Amniotic epithelial cell (primary cell): ENCODE measurements around the gene ENAH.

ENCODE experiments used
- DNase-seq: peaks from one replicate; pipeline ENCODE4 v3.0.0-alpha.2; 2010; ENCODE audit warnings: low read depth

ENAH gene

DNA sequence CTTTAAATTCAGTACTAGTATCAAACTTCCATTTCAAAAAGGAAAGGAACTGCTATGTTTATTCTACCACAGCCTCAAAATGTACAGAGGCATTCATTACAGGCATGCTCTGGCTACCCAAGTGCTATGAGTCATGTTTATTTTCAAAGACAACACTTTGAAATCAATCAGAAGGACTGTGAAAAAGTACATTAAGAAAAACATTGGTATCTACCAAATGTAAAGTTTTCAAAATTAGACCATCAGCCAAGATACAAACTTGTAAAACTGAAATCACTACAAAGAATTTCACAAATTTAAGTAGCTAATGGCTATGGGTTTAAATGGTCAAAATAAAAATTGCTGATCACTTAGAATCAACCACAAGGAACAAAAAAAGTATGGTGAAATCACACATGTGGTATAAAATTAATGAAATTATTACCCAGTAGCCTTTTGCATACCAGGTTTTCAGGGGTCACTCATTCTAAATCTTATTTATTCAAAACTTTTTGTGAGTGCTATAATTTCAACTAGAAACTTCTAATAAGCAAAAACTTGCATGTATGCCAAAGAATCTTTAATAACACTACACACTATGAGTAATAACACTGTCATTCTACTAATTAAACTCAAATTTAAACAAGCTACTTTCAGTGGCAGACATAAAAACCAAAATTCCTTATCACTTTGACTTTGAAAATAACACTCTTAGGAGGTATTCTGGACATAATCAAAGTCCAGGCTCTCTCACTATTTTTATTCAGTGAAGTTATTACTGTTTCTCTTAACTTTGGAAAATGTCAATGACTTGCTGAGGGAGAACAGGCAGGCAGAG lies 49.2 kb downstream of the ENAH start:
- DNase-seq, result peak; percentile 71

DNA sequence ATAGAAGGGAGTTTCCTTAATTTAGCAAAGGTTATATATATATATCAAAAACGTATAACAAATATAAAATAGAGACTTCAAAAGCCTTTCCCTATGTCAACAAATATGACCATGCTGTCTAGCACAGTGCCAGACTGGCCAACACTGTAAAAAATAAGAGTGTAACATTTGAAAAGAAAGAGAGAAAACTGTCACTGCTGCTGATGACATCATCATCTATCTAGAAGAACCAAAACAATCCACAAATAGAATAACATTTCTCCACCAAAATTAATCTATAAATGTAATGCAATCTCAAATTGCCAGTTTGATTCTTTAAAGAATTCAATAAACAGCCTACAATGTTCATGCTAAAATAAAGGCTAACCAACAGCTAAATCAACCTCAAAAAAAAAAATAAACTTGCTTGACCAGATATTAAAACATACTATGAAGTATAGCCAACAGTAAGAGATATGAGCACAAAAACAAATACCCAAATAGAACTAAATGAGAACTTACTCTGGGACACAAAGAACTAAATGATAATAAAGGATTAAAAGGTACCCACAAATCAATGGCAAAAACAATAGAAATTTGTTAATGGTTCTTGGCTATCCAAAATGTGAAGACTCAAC lies 50.2 kb downstream of the ENAH start:
- no peak for DNase-seq

DNA sequence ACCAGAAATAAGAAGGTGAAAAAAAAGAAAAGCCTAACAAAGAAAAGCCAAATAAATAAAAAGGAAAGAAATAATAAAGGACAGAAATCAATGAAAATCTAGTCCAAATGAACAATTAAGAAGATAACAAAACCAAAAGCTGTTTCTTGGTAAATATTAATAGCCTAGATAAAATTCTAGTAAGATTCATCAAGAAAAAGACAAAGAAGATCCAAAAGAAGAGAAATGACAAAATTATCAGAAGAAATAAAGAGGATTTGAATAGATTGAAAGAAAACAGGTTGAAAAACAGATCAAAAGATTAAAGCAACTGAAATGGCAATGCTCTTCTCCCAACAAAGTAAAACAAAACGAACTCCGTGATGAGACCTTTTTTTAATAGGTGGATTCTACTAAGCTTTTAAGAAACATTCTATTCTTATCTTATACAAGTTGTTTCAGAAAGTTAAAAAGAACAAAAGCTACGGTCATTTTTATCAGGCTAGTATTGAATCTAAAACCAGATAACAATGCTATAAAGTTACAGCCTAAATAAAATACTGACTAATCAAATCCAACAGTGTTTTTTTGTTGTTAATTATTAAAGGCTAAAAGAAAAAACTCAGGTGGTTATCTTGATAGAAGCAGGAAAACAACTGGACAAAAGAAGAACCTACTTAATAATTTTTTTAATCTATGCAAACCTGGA lies 50.9 kb downstream of the ENAH start:
- no peak for DNase-seq

DNA sequence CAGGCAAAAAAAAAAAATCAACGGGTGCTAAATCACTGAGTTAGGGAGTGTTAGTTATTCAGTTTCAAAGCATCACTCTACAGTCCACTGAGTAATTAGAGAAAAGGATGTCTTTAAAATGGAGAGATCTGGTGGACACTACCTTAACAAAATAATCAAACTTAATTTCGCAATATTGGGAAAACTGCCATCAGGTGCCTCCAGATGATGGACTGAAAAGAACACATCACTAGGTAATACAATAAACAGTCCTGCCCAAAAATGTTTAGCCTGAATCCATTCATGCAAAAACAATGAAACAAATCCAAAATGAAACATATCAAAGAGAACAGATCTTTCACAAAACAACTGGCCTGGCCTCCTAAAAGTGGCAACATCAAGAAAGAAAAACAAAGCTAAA lies 54.1 kb downstream of the ENAH start:
- DNase-seq, result no peak

DNA sequence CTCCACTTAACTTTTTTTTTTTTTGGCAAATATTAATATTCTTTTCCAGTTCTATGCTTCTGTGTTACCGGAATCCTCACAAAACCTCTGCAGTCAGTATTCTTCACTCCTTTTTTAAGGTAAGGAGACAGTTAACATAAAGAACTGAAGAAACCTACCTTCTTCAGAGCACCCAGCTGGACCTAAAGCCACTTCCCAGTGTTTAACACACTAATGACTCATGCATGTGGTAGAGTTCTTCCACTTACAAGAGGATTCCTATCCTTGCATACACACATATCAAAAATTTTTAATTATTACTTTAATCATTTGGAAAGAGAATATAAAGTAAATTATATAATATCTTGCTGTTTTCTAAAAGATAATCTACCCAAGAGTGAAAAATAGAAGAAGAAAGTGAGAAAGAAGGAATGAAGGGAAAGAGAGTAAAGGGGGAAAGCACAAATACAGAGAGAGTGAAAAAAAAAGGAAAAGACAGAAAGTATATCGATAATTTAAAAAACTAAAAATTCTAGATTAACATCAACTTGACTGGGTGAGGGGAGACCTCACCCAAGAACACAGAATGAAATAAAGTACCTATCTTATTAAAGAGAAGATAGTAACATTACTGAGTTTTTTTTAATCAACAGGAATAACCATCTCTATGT lies 54.9 kb downstream of the ENAH start:
- DNase-seq, result peak; percentile 61

DNA sequence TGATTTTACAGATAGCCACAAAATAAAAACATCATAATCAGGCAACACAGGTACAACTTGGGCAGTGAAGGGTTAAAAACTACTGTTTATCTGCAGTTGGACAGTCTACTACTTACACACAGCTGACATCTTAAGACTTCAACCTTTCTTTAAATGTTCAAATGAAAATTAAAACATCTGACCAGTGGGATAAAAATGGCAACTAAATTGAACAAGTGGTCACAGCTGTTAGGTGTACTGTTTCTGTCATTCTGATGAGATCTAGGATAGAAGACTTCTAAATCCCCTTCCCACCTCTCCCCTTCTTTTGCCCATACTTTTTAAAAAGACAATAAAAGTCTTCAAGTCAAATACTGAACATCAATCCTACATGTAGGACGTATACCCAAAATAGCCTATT lies 56.2 kb downstream of the ENAH start:
- DNase-seq, result no peak

DNA sequence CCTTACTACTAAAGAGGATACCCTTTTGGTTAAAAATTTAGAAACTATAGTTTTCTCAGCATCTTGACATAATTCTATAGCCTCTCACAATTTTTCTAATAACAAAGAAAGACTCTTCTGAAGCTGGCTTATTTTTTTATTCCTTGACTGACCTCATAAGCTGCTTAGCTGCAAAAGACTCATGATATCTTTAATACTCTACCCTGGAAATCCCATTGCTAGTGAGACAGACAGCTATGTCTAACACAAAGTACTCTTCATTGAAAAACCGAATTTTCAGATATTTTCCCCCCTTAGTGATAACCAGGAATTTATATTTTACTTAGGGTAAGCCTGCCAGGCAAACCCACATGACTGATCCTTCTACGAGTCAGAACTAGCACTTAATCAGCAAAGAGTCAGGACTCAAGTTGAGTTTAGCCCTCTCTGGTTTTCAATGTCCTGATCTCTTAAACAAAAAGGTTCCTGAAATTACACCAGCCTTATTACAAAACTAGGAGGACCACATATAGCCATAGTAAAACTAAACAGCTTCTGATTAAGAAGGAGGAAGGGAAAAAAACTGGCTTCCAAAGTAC lies 56.9 kb downstream of the ENAH start:
- no peak for DNase-seq

DNA sequence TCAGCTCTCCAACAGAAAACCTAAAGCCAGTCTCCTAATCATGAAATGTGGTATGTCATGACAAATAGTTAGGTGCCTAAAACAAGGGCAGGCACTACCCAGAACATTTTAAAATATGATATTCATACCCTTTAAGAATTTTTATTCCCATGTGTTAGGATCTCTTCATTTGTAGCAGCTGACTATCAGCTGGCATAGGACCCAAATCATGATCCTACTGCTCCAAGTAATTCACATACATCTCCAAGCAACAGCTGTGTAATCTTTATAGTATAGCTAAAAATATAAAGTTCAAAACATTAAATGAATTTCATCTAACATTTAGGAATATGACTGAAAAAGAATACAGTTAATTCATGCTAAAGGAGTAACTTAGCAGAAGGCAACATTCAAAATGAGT lies 57.5 kb downstream of the ENAH start:
- no peak for DNase-seq

DNA sequence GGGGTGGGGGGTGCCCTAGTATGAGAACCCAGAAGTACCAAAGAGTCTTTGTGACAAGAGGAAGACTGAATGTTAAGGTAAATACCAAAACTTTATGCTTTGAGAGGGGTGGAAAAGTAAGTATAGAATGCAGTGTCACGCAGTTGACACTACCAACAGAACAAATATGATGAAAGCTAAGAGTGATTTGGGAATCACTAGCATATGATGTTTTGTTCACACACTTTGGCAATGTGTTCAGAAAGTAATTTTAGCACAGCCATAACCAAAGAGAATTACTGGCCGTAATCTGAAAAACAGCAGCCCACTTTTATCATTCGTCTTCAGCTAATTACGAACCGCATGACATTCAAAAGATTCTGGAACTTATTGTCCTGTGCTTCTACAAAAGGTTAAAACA lies 59.5 kb downstream of the ENAH start:
- DNase-seq, result no peak

DNA sequence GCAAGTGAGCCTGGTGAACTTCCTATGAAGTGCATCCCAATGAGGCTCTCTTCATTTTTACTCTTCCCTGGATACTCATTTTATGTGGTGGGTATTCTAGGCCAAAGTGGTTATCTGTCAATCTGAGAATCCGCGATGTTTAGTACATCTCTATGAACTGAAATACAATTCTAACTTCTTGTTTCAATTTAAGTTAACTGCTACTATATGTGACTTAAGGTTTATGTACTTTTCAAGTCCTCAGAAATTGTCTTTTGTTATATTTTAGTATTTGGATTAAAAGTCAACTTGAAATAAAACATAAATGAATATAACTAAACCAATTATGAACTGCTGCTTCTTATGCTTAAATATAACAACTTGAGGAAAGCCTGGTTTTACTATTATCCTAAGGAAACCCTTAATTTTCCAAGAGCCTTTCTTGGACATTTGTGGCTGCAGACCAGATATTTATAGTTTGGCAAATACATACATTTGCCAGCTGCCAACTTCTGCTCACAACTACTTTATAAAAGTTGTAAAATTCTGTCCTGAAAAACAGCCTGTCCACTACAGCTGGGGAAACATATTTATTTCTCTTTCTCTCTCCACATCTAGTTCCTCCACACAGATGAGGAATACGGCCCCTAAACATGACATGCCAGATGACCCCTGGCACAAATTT lies 60.4 kb downstream of the ENAH start:
- DNase-seq, result no peak

DNA sequence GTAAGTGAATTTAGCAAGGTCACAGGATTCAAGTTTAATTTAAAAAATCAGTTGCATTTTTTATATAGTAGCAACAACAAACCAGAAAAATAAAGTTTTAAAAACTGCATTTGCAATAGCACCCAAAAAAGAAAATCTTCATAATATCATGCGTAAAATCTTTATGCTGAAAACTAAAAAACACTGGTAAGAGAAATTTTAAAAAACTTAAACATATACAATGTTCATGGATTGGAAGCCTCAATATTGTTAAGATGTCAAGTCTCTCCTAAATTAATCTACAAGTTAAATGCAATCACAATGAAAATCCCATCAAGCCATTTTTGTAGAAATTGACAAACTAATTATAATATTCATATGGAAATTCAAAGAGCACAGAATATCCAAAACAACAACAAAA lies 65.6 kb downstream of the ENAH start:
- no peak for DNase-seq

DNA sequence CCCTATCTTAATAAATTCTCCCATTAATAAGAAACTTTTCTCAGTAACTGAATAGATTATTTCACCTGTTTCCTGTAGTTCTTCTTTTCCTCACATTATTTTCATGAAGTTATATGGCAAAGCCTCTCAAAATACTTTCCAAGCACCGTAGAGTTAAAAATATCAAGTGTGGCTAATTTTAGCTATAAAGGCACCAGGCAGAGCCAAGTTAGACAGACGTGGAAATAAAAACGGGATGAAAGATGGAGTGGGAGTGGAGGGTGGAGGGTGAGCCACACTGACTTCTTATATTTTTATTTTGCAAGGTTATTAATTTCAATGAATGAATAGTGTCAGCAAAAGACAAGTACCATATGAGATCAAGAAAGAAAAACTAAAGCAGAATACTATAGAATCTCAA lies 71.7 kb downstream of the ENAH start:
- DNase-seq, result no peak

DNA sequence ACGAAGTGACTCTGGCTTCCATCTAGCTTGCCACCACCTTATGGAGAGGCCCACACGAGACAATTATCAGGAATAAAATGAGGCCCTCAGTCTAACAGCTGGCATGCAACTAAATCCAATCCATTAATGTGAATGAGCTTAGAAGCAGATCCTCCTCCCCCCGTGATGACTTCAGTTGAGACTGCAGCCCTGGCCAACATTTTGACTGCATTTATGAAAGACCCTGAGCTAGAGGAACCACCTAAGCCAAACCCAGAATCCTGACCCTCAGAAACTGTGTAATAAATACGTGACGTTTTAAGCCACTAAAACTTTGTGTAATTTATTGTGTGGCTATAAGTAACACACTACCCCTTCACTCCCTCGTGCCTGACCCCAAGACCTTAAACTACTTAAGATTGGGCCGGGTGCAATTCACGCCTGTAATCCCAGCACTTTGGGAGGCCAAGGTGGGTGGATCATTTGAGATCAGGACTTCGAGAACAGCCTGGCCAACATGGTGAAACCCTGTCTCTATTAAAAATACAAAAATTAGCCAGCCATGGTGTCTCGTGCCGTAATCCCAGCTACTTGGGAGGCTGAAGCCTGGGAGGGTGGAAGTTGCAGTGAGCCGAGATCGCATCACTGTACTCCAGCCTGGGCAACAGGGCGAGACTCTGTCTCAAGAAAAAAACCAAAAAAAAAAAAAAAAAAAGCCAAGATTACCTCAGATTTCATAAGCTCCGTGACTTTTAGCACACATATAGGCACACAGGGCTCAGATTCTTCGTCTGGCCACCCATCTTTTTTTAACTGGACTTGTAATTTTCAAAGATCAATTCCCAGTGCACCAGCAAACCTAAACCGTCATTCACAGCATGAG lies 72.5 kb downstream of the ENAH start:
- DNase-seq, result no peak

DNA sequence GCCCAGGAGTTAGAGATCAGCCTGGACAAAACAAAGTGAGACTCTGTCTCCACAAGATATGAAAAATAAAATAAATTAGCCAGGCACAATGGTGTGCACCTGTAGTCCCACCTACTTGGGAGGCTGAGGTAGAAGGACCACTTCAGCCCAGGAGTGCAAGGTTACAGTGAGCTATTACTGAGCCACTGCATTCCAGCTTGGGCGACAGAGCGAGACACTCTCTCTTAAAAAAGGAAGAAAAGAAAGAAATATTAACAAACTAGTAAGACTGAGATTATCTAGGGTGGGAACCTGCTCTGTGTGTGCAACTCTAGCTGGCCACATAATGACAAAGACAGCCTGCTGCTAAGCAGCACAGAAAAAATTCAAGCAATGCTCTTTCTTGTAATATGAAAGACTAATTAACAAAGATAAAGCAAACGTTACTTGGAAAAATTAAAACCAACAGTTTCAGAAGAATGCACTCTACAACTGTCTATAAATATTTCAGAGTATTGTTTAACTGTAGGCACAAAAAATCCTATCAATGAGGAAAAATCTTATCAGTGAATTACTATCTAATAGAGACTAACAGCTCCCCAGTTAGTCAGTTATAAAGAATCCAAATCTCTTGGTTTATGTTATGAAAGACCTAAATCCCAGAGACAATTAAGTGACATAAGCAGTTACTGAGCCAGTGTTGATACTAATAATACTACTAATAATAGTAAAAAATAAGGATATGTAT lies 74.5 kb downstream of the ENAH start:
- DNase-seq, result peak; percentile 48

DNA sequence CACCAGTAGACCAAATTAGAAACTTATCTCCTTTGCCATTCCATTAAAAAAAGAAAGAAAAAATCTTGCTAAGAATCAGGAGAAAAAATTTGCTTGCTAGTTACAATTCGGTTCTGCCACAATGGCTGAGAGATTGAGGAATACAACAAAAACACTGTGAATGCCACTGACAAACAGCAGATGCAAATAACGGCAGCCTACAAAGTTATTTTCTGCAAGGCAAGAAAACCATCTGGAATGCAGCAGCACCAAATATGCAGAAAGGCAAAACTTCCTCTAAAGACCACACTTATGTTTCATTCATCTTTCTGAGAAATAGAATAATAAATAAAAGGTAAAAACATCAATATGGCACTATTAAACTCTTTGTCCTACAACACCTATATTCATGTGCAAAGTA lies 75.7 kb downstream of the ENAH start:
- peak; percentile 29 for DNase-seq

DNA sequence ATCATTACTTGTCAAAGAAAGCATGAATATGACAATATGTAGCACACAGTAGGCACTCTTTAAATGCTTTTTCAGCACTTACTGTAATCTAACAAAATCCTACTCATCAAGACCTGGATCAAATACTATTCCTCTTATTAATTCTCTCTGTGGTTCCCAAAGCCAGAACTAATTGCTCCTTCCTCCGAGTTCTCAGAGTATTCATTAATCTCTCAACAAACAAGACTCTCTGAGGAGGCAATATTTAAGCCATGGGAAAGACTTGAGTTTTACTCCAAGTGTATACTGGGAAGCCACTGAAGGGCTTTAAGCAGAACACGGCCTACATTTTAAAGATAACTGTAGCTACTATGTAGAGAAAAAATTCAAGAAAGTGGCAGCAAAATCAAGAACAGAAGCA lies 79.7 kb downstream of the ENAH start:
- peak; percentile 27 for DNase-seq

DNA sequence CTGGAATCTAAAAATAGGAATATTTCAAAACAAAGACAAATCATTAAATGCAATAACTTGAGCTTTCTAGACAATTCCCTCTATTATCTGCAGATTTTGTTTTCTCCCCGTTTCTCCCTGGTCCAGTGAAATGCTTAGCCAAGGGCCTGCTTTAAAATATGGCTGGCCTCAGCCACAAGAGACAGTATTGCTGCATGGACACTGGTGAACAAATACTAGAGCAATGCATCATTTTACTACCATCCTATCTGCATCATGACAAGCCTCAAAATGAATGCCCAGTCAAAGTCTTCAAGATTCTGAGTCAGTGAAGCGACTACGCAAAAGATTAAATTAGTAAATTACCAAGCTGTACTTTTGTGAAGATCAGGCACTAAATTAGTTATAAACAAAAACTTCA lies 80.5 kb downstream of the ENAH start:
- DNase-seq, result peak; percentile 85

DNA sequence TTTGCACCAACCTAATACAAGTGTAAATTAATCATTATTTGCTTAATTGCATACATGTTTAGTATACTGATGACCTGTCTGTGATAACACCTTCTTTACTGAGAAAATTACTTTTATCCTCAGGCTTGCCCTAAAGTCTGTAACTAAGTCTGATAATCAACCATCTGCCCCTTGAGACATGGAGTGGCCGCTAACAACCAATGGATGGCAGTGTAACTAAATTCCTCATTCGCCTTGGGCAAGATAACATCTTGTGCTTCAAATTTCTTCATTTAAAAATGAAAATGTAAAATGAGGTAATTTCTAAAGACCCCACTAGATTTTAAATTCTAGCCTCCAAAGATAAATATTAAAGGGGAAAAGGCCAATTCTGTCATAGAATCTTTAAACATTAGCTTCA lies 85.1 kb downstream of the ENAH start:
- DNase-seq, result peak; percentile 38

DNA sequence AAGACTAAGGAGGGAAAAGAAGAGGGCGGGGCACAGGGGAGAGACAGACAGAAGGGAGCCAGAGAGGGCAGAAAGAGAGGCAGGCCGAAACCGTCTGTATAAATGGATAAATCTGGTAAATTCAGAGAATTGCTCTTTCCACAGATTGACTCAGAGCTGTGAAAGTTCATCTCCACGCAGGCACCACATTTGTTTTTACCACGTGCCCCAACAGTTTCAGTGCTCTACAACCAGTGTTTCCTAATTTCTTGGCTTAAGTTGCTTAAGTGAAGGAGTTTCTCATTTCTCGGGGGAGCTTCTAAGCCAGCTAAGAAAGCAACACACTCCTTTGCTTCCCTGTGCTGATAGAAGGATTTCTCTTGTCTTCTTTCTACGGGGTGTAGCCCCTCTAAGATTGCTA lies 87.1 kb downstream of the ENAH start:
- DNase-seq, result peak; percentile 89

DNA sequence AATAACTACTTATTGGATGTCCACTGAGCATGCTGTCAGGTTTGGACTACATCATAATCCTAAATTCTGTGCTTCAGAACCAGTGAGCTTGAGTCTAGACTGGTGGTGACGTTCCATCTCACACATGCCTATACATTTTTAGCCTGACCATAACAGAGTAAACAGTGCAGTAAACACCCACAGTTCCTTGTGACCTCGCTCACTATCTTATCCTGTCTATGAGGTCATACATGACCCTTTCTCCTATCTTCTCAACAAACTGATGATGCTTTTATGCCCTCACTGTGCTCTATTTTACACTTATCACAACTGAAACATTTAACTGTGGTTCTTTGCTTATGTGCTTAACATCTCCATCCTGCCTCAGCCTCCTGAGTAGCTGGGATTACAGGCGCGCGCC lies 91.2 kb downstream of the ENAH start:
- peak; percentile 40 for DNase-seq
